ENCODE results near the gene NKX1-2.

Gene NKX1-2

GRCh38 chr10:124414076-124414475 lies 35.8 kb downstream of the NKX1-2 start:
- DNase-seq, result no peak

GRCh38 chr10:124409696-124410095 lies 40.1 kb downstream of the NKX1-2 start:
- DNase-seq, result no peak

GRCh38 chr10:124408357-124408756 lies 41.5 kb downstream of the NKX1-2 start:
- DNase-seq, result no peak

- DNase-seq, result no peak
These were observed 42.4 kb downstream of the NKX1-2 start for GRCh38 chr10:124407456-124407855.

GRCh38 chr10:124403548-124403947 lies 46.3 kb downstream of the NKX1-2 start:
- DNase-seq, result peak; percentile 60 to 94 (median 82)

GRCh38 chr10:124402273-124402672 lies 47.6 kb downstream of the NKX1-2 start:
- DNase-seq, result no peak

- no peak for DNase-seq
These were observed 48.2 kb downstream of the NKX1-2 start for GRCh38 chr10:124401633-124402032.
